Suppressor macrophage treated with lipopolysaccharide for 1 hour (primary cell): Measurements from ENCODE around the gene CEP57L1.
A peak's percentile ranks its signal among the peaks of the same experiment; 100 is the strongest.
"Not testable (repeated sequence)": the region's sequence is repeated elsewhere in the genome, so short reads cannot be mapped to it uniquely, and the experiment has no call there.

Experiments used
- DNase-seq, 3 donors: peaks; one replicate each; pipeline ENCODE4 v3.0.0-alpha.2; 2020 to 2022

CEP57L1 gene

GRCh38 chr6:109117346-109118035 is 22.2 kb downstream of the CEP57L1 start:
- peak in 2 of 3 donors; percentile 26 to 27 for DNase-seq

- DNase-seq: no peak
Measured at GRCh38 chr6:109118337-109118736, 23.0 kb downstream of the CEP57L1 start.

GRCh38 chr6:109118871-109119354 is 23.6 kb downstream of the CEP57L1 start:
- no peak for DNase-seq

- no peak for DNase-seq
Measured at GRCh38 chr6:109121411-109121810, 26.1 kb downstream of the CEP57L1 start.

- no peak for DNase-seq
Measured at GRCh38 chr6:109124219-109124618, 28.9 kb downstream of the CEP57L1 start.

GRCh38 chr6:109125504-109125903 is 30.2 kb downstream of the CEP57L1 start:
- no peak for DNase-seq

- DNase-seq: no peak
Measured at GRCh38 chr6:109130065-109130464, 34.8 kb downstream of the CEP57L1 start.

GRCh38 chr6:109135600-109135999 is 40.3 kb downstream of the CEP57L1 start:
- DNase-seq: not testable (repeated sequence)

GRCh38 chr6:109136039-109136438 is 40.7 kb downstream of the CEP57L1 start:
- DNase-seq: not testable (repeated sequence)

- not testable (repeated sequence) for DNase-seq
Measured at GRCh38 chr6:109136530-109136929, 41.2 kb downstream of the CEP57L1 start.

GRCh38 chr6:109139109-109139508 is 43.8 kb downstream of the CEP57L1 start:
- DNase-seq: no peak

GRCh38 chr6:109142067-109142466 is 46.8 kb downstream of the CEP57L1 start:
- not testable (repeated sequence) for DNase-seq

- no peak for DNase-seq
Measured at GRCh38 chr6:109143191-109143590, 47.9 kb downstream of the CEP57L1 start.

GRCh38 chr6:109148251-109148650 is 52.9 kb downstream of the CEP57L1 start:
- DNase-seq: not testable (repeated sequence)

GRCh38 chr6:109148716-109149115 is 53.4 kb downstream of the CEP57L1 start:
- not testable (repeated sequence) for DNase-seq

- DNase-seq: no peak
Measured at GRCh38 chr6:109153752-109154151, 58.4 kb downstream of the CEP57L1 start.

GRCh38 chr6:109164331-109164730 is 69.0 kb downstream of the CEP57L1 start:
- no peak for DNase-seq

- DNase-seq: no peak
Measured at GRCh38 chr6:109165392-109165974, 70.2 kb downstream of the CEP57L1 start.

- DNase-seq: no peak
Measured at GRCh38 chr6:109166673-109167072, 71.4 kb downstream of the CEP57L1 start.

GRCh38 chr6:109167562-109167961 is 72.3 kb downstream of the CEP57L1 start:
- DNase-seq: no peak

- no peak for DNase-seq
Measured at GRCh38 chr6:109170333-109170732, 75.0 kb downstream of the CEP57L1 start.

- DNase-seq: no peak
Measured at GRCh38 chr6:109172101-109172746, 76.9 kb downstream of the CEP57L1 start.

- no peak for DNase-seq
Measured at GRCh38 chr6:109174916-109175315, 79.6 kb downstream of the CEP57L1 start.

- no peak for DNase-seq
Measured at GRCh38 chr6:109178921-109179320, 83.6 kb downstream of the CEP57L1 start.
